OCI-LY1 (cell line): Measurements from ENCODE around the gene PEAK1.

ENCODE experiments used
- CTCF ChIP-seq: fragments of 200-600 bp; sonication (generic), shearing (Covaris generic); IDR thresholded peaks from 2 replicates; pipeline ENCODE4 v1.5.1; 2017; ENCODE audit warnings: mild to moderate bottlenecking, antibody characterized with exemption, low read length, moderate library complexity, mixed read lengths
- EZH2 ChIP-seq: fragments of 200-600 bp; sonication (generic), shearing (Covaris generic); IDR thresholded peaks from 2 replicates; pipeline ENCODE4 v1.8.0; 2017; ENCODE audit warnings: borderline replicate concordance, mixed run types, mild to moderate bottlenecking, antibody characterized with exemption, low read length, moderate library complexity, mixed read lengths

- TF ChIP-seq CTCF: no peak
- TF ChIP-seq EZH2: no peak
Observed at GRCh38 chr15:77196381-77196780, 223.5 kb downstream of the PEAK1 start.
